Measurements from ENCODE around the gene PKHD1.

The PKHD1 gene

DNA sequence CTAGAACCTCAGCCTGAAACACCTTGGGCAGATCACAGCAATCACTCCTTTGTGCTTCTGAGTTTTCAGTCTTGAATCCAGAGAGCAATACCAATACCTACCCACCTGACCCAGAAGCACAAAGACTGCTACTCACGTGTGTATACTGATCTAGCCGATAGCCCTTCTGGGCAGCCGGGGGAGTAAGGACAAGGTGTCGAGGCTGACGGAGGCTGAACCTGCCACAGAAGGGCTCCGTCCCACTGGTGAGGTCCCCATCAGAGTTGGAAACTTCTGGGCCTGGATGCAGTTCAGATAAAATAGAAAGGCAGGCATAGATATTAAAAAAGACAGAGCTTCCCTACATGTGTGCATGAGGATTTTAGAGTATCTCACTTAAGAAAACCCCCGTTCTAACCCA, 32.0 kb downstream of the PKHD1 start:
- DNase-seq (ENCODE audit: low read depth), result no peak
- TF ChIP-seq MAX (IDR thresholded peaks at IDR 0.05; ENCODE audit: low read depth, low read length), result no peak
- H3K4me3 ChIP-seq (ENCODE audit: low read depth, low read length), result no peak overlapping the region

DNA sequence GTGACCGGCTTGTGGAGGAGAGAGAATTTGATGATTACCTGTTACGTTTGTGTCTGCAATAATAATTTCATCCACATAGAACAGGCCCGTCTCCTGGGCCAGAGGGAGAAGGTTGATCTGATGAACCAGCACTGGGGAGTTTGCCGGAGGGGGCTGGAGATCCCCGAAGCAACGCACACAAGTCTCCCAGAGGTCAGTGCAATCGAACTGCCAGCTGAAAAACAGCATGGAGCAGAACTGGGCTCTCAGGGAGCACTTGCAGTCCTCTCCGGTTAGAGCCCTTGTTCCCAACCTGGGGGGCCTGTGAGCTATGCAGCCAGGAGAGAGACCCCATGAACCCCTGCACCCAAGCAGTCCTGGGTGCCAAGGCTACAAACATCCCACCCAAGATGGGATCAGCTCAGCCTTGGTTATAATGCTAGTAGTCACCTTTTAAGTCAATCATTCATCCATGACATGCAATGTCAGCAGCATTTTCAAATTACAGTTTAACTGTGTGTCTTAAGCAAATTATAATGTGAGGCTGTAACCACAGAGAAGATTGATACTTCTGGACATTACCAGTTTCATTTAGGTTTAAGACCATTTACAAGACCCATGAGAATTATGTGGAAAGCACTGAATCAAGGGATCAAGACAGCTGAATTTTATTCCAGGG, 34.2 kb downstream of the PKHD1 start:
- H3K4me3 ChIP-seq (ENCODE audit: low read depth, low read length), result no peak overlapping the region
- no peak for TF ChIP-seq MAX (IDR thresholded peaks at IDR 0.05; ENCODE audit: low read depth, low read length)
- TF ChIP-seq MYC (IDR thresholded peaks at IDR 0.05; ENCODE audit: low read depth, low read length), result no peak
- TF ChIP-seq POLR2A (IDR thresholded peaks at IDR 0.05; ENCODE audit: extremely low read depth, insufficient read length), result no peak
- TF ChIP-seq, protein P1, sequence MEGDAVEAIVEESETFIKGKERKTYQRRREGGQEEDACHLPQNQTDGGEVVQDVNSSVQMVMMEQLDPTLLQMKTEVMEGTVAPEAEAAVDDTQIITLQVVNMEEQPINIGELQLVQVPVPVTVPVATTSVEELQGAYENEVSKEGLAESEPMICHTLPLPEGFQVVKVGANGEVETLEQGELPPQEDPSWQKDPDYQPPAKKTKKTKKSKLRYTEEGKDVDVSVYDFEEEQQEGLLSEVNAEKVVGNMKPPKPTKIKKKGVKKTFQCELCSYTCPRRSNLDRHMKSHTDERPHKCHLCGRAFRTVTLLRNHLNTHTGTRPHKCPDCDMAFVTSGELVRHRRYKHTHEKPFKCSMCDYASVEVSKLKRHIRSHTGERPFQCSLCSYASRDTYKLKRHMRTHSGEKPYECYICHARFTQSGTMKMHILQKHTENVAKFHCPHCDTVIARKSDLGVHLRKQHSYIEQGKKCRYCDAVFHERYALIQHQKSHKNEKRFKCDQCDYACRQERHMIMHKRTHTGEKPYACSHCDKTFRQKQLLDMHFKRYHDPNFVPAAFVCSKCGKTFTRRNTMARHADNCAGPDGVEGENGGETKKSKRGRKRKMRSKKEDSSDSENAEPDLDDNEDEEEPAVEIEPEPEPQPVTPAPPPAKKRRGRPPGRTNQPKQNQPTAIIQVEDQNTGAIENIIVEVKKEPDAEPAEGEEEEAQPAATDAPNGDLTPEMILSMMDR (IDR thresholded peaks at IDR 0.05; ENCODE audit: low read depth, low read length), result no peak
- DNase-seq (ENCODE audit: low read depth), result no peak

DNA sequence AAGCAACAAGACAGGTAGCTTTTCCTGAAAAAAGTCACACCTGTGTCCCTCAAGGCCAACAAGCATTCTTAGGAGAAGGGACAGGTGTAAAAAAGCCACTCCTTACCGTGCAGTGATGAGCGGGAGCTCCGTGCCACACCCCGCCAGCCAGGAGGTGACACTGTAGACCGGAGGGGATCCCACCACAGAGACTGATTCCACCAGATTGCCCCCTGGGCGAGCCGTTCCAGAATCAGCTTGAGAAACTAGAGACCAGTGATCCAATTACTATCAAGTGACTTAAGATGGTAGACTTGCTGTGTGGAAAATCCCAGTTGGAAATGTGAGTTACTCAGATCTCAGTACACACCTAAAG, 37.4 kb downstream of the PKHD1 start:
- TF ChIP-seq MAX (IDR thresholded peaks at IDR 0.05; ENCODE audit: low read depth, low read length) (no peak), POLR2A (IDR thresholded peaks at IDR 0.05; ENCODE audit: extremely low read depth, insufficient read length) (no peak), MYC (IDR thresholded peaks at IDR 0.05; ENCODE audit: low read depth, low read length) (no peak)
- TF ChIP-seq, protein P1 (IDR thresholded peaks at IDR 0.05; ENCODE audit: low read depth, low read length), result no peak
- no peak for DNase-seq (ENCODE audit: low read depth)
- H3K4me3 ChIP-seq (ENCODE audit: low read depth, low read length), result no peak overlapping the region

- no peak for TF ChIP-seq POLR2A (IDR thresholded peaks at IDR 0.05; ENCODE audit: extremely low read depth, insufficient read length)
- TF ChIP-seq, protein P1 (IDR thresholded peaks at IDR 0.05; ENCODE audit: low read depth, low read length), result peak; percentile 61
- DNase-seq (ENCODE audit: low read depth), result peak; percentile 57
- no peak overlapping the region for H3K4me3 ChIP-seq (ENCODE audit: low read depth, low read length)
Measured at GRCh38 chr6:52049252-52050050, 38.0 kb downstream of the PKHD1 start.

GRCh38 chr6:52046456-52046855, 41.0 kb downstream of the PKHD1 start:
- TF ChIP-seq, protein P1 (IDR thresholded peaks at IDR 0.05; ENCODE audit: low read depth, low read length), result no peak
- TF ChIP-seq MAX (IDR thresholded peaks at IDR 0.05; ENCODE audit: low read depth, low read length) (no peak), POLR2A (IDR thresholded peaks at IDR 0.05; ENCODE audit: extremely low read depth, insufficient read length) (no peak), MYC (IDR thresholded peaks at IDR 0.05; ENCODE audit: low read depth, low read length) (no peak)
- no peak for DNase-seq (ENCODE audit: low read depth)
- no peak overlapping the region for H3K4me3 ChIP-seq (ENCODE audit: low read depth, low read length)

DNA sequence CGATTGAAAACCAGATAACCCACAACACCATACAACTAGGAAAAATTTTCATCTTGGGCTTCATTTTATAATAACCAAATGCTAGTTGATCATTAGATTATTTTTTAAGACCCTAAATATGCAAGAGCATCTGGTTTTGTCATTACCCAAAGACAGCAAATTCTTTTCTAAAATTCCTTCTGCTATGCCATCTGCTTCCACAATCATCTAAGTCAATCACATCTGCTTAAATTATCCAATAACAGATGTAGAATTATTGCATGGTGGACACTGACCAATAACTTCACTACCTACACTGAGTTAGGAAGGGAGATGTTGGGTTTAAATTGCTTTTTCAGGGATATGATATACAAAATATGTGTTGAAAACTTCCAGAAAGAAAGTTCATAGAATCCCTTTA, 41.9 kb downstream of the PKHD1 start:
- TF ChIP-seq MAX (IDR thresholded peaks at IDR 0.05; ENCODE audit: low read depth, low read length) (no peak), MYC (IDR thresholded peaks at IDR 0.05; ENCODE audit: low read depth, low read length) (no peak), POLR2A (IDR thresholded peaks at IDR 0.05; ENCODE audit: extremely low read depth, insufficient read length) (no peak)
- TF ChIP-seq, protein P1 (IDR thresholded peaks at IDR 0.05; ENCODE audit: low read depth, low read length), result no peak

More for the DNA sequence above, 41.9 kb downstream of the PKHD1 start:
- DNase-seq (ENCODE audit: low read depth), result no peak
- no peak overlapping the region for H3K4me3 ChIP-seq (ENCODE audit: low read depth, low read length)
